GM21526 (cell line): ENCODE data around the gene CARNS1.
"Not testable (repeated sequence)": the region's sequence is repeated elsewhere in the genome, so short reads cannot be mapped to it uniquely, and the experiment has no call there.

Experiments
- ATAC-seq: cut with Tn5 transposase; IDR thresholded peaks from one replicate; pipeline ENCODE4 v1.9.1; 2021; ENCODE audit warnings: moderate library complexity; ENCODE audit not compliant: unreplicated experiment, low FRiP score

CARNS1 gene

GRCh38 chr11:67395555-67396258 is 19.8 kb upstream of the CARNS1 start:
- no peak for ATAC-seq

- ATAC-seq: no peak
These were observed 19.3 kb upstream of the CARNS1 start for GRCh38 chr11:67396259-67396581.

- ATAC-seq: no peak
These were observed 18.7 kb upstream of the CARNS1 start for GRCh38 chr11:67396587-67397389.

- no peak for ATAC-seq
These were observed 17.9 kb upstream of the CARNS1 start for GRCh38 chr11:67397536-67397935.

- no peak for ATAC-seq
These were observed 17.4 kb upstream of the CARNS1 start for GRCh38 chr11:67397986-67398660.

- no peak for ATAC-seq
These were observed 16.6 kb upstream of the CARNS1 start for GRCh38 chr11:67398661-67399563.

GRCh38 chr11:67400251-67400941 is 15.1 kb upstream of the CARNS1 start:
- ATAC-seq: no peak

GRCh38 chr11:67400942-67401494 is 14.5 kb upstream of the CARNS1 start:
- ATAC-seq: no peak

- peak; percentile 35 for ATAC-seq
These were observed 13.8 kb upstream of the CARNS1 start, which contains the start of gene PPP1CA for GRCh38 chr11:67401495-67402191. Gene PPP1CA, minus strand, starts transcription at chr11:67401858. Its CDS starts 76 bp downstream, at chr11:67401782.

- not testable (repeated sequence) for ATAC-seq
These were observed 13.2 kb upstream of the CARNS1 start for GRCh38 chr11:67402192-67402839.

GRCh38 chr11:67403085-67403484 is 12.4 kb upstream of the CARNS1 start:
- not testable (repeated sequence) for ATAC-seq

- ATAC-seq: no peak
These were observed 10.8 kb upstream of the CARNS1 start for GRCh38 chr11:67404515-67405195.

GRCh38 chr11:67405196-67405567 is 10.3 kb upstream of the CARNS1 start:
- ATAC-seq: no peak

GRCh38 chr11:67405688-67406339 is 9.7 kb upstream of the CARNS1 start:
- no peak for ATAC-seq

- no peak for ATAC-seq
These were observed 9.0 kb upstream of the CARNS1 start for GRCh38 chr11:67406420-67406968.

- ATAC-seq: no peak
These were observed 8.3 kb upstream of the CARNS1 start for GRCh38 chr11:67406969-67407687.
